Measurements from ENCODE around the gene CWC25. TPM values are rescaled to one million over a fixed set of nuclear protein-coding genes. Genes with fewer than 3 reads are reported as not detected.

The CWC25 gene
- total and polyA plus RNA-seq, 11 donors, result 6.7 to 11.1 (median 8.5) TPM

DNA sequence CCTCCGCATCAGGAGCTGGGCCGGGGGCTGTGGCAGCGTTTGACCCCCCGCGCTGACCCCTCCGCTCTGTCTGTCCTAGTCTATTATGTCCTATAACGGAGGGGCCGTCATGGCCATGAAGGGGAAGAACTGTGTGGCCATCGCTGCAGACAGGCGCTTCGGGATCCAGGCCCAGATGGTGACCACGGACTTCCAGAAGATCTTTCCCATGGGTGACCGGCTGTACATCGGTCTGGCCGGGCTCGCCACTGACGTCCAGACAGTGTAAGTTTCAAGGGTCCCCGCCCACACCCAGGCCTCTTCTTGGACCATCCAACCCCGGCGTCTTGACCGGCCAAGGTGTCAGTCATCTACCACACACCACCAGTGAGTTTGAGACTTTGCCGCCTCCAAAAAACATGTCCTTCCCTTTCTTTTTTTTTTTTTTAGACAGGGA lies 72.0 kb downstream of the CWC25 start:
- Histone ChIP-seq H3K36me3 (peaks cover 0 to 44% (median 39%) of the 10 kb centered on the region in 9 donors), H3K9me3 (no peaks in the 10 kb centered on the region), H3K27ac (peak overlapping the region; percentile 37 to 99 (median 92)), H3K4me3 (peak overlapping the region; percentile 61 to 99 (median 94)), H3K4me1 (peaks cover 0 to 58% (median 38%) of the 10 kb centered on the region in 12 donors), H3K27me3 (peaks cover 0 to 19% (median 0%) of the 10 kb centered on the region in 9 donors)
- intact Hi-C loops (cut with DNase I), result loop anchor here in 5 of 10 donors (2.0 to 5.0 kb wide), 6 partner anchors 22 to 399 kb away; partner anchors contain the start of genes PIP4K2B (in 5 of the 5), CISD3 (in 1 of the 5), LASP1 (in 1 of the 5) and PLXDC1 (in 1 of the 5)
- no peak for DNase-seq
- WGBS, 4 donors, result 7 to 23% (median 9%) methylated on average over 8 to 22 of the region's 22 CpGs
- ATAC-seq, result no peak
- no peak for TF ChIP-seq POLR2A (IDR thresholded peaks at IDR 0.05)
- TF ChIP-seq, protein P1, sequence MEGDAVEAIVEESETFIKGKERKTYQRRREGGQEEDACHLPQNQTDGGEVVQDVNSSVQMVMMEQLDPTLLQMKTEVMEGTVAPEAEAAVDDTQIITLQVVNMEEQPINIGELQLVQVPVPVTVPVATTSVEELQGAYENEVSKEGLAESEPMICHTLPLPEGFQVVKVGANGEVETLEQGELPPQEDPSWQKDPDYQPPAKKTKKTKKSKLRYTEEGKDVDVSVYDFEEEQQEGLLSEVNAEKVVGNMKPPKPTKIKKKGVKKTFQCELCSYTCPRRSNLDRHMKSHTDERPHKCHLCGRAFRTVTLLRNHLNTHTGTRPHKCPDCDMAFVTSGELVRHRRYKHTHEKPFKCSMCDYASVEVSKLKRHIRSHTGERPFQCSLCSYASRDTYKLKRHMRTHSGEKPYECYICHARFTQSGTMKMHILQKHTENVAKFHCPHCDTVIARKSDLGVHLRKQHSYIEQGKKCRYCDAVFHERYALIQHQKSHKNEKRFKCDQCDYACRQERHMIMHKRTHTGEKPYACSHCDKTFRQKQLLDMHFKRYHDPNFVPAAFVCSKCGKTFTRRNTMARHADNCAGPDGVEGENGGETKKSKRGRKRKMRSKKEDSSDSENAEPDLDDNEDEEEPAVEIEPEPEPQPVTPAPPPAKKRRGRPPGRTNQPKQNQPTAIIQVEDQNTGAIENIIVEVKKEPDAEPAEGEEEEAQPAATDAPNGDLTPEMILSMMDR (IDR thresholded peaks at IDR 0.05), result no peak

DNA sequence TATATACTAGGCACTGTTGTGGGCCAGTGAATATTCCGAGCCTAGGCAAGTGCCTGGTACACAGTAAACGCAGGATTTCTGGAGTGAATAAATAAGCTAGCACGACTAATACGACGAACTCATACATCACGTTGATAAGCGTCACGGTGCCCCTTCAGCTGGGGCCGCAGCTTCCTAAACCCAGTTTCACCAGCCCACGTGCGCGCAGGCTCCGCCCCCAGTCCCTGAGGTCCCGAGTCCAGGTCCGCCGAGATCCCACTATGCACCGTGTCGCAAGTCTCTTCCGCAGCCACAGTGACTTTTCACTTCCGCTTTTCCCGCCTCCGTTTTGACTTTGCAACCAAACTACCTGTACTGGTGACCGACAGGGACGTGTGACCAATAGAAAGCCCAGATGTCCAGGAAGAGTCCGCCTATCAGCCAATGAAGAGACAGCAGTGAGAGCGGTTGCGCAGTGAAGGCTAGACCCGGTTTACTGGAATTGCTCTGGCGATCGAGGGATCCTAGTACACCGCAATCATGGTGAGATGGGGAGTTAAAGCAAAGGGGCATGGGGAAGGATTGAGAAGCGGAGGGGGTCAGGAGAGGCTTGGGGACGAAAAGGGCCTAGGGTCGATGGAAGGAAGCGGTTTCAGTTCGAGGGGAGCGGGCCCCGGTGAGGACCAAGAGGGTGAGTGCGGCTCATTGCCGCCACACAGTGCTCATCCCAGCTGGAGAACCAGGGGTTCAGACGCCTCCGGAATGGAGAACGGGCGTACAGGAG lies 72.6 kb downstream of the CWC25 start, which contains the start of gene PSMB3:
Gene PSMB3, plus strand, starts transcription at position 434 of the 763 bp plus-strand sequence. Its CDS starts 86 bp downstream, at position 520.
- H3K27me3 ChIP-seq, result peaks cover 0 to 23% (median 0%) of the 10 kb centered on the region in 9 donors
- peak within 1 kb of the TSS; percentile 37 to 99 (median 96) for H3K27ac ChIP-seq
- H3K4me3 ChIP-seq, result peak within 1 kb of the TSS; percentile 61 to 99 (median 94)
- intact Hi-C loops (cut with DNase I), result loop anchor here in 6 of 10 donors (1.0 to 5.0 kb wide), 7 partner anchors 22 to 400 kb away; partner anchors contain the start of genes PIP4K2B (in 5 of the 6), CISD3 (in 2 of the 6), LASP1 (in 1 of the 6) and PLXDC1 (in 1 of the 6)
- DNase-seq, result peak; percentile 96 to 99 (median 98)
- H3K36me3 ChIP-seq, result peaks cover 0 to 38% (median 33%) of the 10 kb centered on the region in 9 donors
- peaks cover 0 to 61% (median 38%) of the 10 kb centered on the region in 12 donors for H3K4me1 ChIP-seq
- no peaks in the 10 kb centered on the region for H3K9me3 ChIP-seq
- WGBS, 4 donors, result 0 to 1% (median 0%) methylated on average over 36 to 44 of the region's 44 CpGs
- peak in 1 of 2 donors; percentile 51 for TF ChIP-seq POLR2A (IDR thresholded peaks at IDR 0.05)
- TF ChIP-seq, protein P1 (IDR thresholded peaks at IDR 0.05), result no peak
- peak; percentile 76 to 93 (median 88) for ATAC-seq

DNA sequence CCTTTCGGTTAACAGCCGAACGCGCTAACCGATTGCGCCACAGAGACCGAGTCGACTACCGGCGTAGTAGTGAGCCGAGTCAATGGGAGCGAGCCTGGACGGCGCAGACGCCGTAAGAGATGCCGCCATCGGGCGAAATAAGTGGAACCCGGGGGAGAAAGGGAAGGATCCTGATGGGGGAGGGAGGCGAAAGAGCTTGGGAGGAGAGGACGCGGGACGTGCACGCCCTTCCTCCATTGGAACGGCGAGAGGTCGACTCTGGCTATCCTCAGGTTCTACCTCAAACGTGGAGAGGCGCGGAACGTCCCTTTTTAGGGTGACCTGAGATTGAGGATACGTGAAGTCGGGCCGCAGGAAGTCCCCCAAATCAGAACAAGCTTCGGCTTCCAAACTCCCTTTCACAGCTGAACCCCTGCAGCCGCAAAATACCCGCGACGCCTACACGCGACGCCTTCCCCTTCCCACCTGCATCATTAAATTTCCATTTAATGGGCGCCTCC lies 73.3 kb downstream of the CWC25 start:
- no peak for TF ChIP-seq POLR2A (IDR thresholded peaks at IDR 0.05)
- TF ChIP-seq, protein P1 (IDR thresholded peaks at IDR 0.05), result no peak
- peaks cover 0 to 27% (median 0%) of the 10 kb centered on the region in 9 donors for H3K27me3 ChIP-seq
- H3K27ac ChIP-seq, result peak overlapping the region in 11 of 12 donors; percentile 87 to 99 (median 97)
- H3K4me1 ChIP-seq, result peaks cover 0 to 67% (median 41%) of the 10 kb centered on the region in 12 donors
- ATAC-seq, result peak; percentile 25 to 58 (median 42)
- intact Hi-C loops (cut with DNase I), result loop anchor here in 6 of 10 donors (1.0 to 5.0 kb wide), 7 partner anchors 21 to 400 kb away; partner anchors contain the start of genes PIP4K2B (in 5 of the 6), CISD3 (in 2 of the 6), LASP1 (in 1 of the 6) and PLXDC1 (in 1 of the 6)
- no peaks in the 10 kb centered on the region for H3K9me3 ChIP-seq
- DNase-seq, result peak; percentile 76 to 88 (median 84)
- H3K36me3 ChIP-seq, result peaks cover 0 to 32% (median 26%) of the 10 kb centered on the region in 9 donors
- WGBS, 4 donors, result 0 to 1% (median 0%) methylated on average over 44 of the region's 44 CpGs
- H3K4me3 ChIP-seq, result peak overlapping the region; percentile 30 to 99 (median 90)

Data from heart left ventricle (tissue), 16 donors.